CD8-positive, alpha-beta memory T cell (primary cell): ENCODE measurements around the gene MYL6. TPM values are rescaled to one million over a fixed set of nuclear protein-coding genes. Genes with fewer than 3 reads are reported as not detected.

ENCODE experiments used
- CTCF ChIA-PET: fragments of 350-600 bp; sonication (Branson Sonifier 250); formaldehyde crosslinking; loops from one replicate; lab custom pipeline; 2021; ENCODE audit warnings: antibody characterized with exemption; lab: Charles Lee
- POLR2A ChIA-PET: fragments of 350-600 bp; sonication (Branson Sonifier 250); formaldehyde crosslinking; loops from one replicate; lab custom pipeline; 2021; ENCODE audit warnings: antibody characterized with exemption; lab: Charles Lee
- DNase-seq, 5 donors: peaks; one replicate each; pipeline versions ENCODE4 v3.0.0 to v3.0.0-alpha.2; 2020 to 2022; ENCODE audit warnings: mixed read lengths in 1 of 5
- H3K27ac ChIP-seq: one replicate; pipeline ENCODE4 v1.7.0; 2013; ENCODE audit warnings: low read depth, mild to moderate bottlenecking, low read length, moderate library complexity
- H3K27me3 ChIP-seq: 2 replicates; pipeline ENCODE4 v1.7.0; 2013; ENCODE audit warnings: low read length, mild to moderate bottlenecking; ENCODE audit not compliant: insufficient read depth, poor library complexity, severe bottlenecking
- H3K36me3 ChIP-seq: 2 replicates; pipeline ENCODE4 v1.7.0; 2013; ENCODE audit warnings: mild to moderate bottlenecking, low read length, moderate library complexity; ENCODE audit not compliant: insufficient read depth
- H3K4me1 ChIP-seq: 2 replicates; pipeline ENCODE4 v1.7.0; 2013; ENCODE audit warnings: mild to moderate bottlenecking, low read length, moderate library complexity; ENCODE audit not compliant: insufficient read depth
- H3K4me3 ChIP-seq: 2 replicates; pipeline ENCODE4 v1.7.0; 2013; ENCODE audit warnings: mild to moderate bottlenecking, low read length
- H3K9me3 ChIP-seq: 2 replicates; pipeline ENCODE4 v1.7.0; 2013; ENCODE audit warnings: mild to moderate bottlenecking, low read length
- H3K27ac Mint-ChIP-seq, 8 donors: one replicate each; pipeline ENCODE4 v1.8.0; 2020 to 2021; ENCODE audit warnings: mixed read lengths in 8 of 8, mild to moderate bottlenecking in 6 of 8, inconsistent platforms in 3 of 8, moderate library complexity in 3 of 8
- H3K27me3 Mint-ChIP-seq, 2 donors: one replicate each; pipeline ENCODE4 v1.8.0; 2020 to 2021; ENCODE audit warnings: mixed read lengths in 2 of 2, mild to moderate bottlenecking in 1 of 2, moderate library complexity in 1 of 2
- H3K36me3 Mint-ChIP-seq, 3 donors: one replicate each; pipeline ENCODE4 v1.8.0; 2020 to 2021; ENCODE audit warnings: mixed read lengths in 3 of 3, inconsistent platforms in 1 of 3, mild to moderate bottlenecking in 1 of 3
- H3K4me1 Mint-ChIP-seq, 3 donors: one replicate each; pipeline ENCODE4 v1.8.0; 2020 to 2021; ENCODE audit warnings: mixed read lengths in 3 of 3, inconsistent platforms in 1 of 3, mild to moderate bottlenecking in 1 of 3
- H3K4me3 Mint-ChIP-seq, 7 donors: one replicate each; pipeline ENCODE4 v1.8.0; 2020 to 2021; ENCODE audit warnings: mixed read lengths in 7 of 7, mild to moderate bottlenecking in 6 of 7, moderate library complexity in 4 of 7, inconsistent platforms in 2 of 7
- H3K9me3 Mint-ChIP-seq, 5 donors: one replicate each; pipeline ENCODE4 v1.8.0; 2020 to 2022; ENCODE audit warnings: mixed read lengths in 5 of 5, mild to moderate bottlenecking in 3 of 5, moderate library complexity in 2 of 5, inconsistent platforms in 1 of 5
- polyA plus RNA-seq: library from polyadenylated mRNA; unstranded; fragments of 300-500 nt; fragmentation: Illumina TruSeq; gene quantifications from one replicate; pipeline ENCODE4 v1.2.3, GENCODE V29; 2021
- total RNA-seq, 2 experiments: library from RNA; stranded (reverse); gene quantifications; one replicate each; pipeline ENCODE4 v1.2.3, GENCODE V29; 2021

The MYL6 gene
- total and polyA plus RNA-seq, 3 experiments from 2014 or later: 1,010 to 2,423 (median 1,017) TPM

DNA sequence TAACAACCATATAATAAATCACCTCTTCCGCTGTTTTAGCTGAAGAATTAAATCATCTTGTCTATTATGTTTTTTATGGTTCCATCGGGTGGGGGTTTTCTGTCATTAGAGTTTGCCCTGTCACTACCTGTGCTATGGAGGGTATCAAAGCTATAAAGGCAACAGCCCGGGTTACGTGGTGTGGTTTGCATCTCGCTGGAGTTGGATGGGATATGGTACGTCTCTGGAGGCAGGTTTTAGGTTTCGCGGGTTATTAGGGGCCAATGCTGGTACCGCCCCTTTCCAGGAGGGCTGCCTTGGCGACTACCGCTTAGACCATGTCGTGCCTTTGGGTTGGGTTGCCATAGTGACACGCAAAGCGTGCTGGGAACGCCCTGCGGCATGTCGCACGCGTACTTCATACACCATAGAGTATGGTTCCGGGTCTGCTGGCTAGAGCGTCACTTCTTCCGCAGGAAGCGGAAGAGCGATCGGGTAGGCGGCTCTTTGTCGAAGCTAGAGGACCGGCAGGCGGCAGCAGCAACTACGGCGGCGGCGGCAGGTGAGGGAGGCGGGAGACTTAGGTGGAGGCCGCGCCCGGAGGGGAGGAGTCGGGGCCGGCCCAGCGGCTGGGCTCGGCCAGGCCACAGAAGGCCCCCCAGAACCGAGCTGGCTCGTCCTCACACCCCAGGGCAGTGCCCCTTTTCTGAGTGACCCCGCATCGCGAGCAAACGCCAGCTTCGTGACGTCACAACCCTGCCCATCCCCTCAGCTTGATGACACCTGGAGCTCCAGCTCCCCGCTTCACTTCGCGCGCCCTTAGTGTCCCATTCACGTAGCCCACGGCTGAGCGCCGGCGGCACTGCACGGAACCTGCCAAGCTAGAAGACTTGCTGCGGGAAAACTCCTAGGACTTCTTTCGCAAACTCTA, 40.1 kb upstream of the MYL6 start, which contains the start of gene ZC3H10:
TSS of gene ZC3H10 (plus strand) at position 489 of the 910 bp plus-strand sequence. CDS start 2,297 bp downstream, outside the sequence.
- Mint-ChIP-seq H3K9me3 (no peaks in the 10 kb centered on the region), H3K27me3 (peaks cover 0 to 10% of the 10 kb centered on the region in 2 donors), H3K27ac (peak within 1 kb of the TSS; percentile 96 to 100 (median 98)), H3K4me3 (peak within 1 kb of the TSS; percentile 89 to 100 (median 99)), H3K4me1 (peaks cover 37 to 43% (median 38%) of the 10 kb centered on the region in 3 donors), H3K36me3 (peaks cover 7 to 61% (median 21%) of the 10 kb centered on the region in 3 donors)
- no peaks in the 10 kb centered on the region for H3K27me3 ChIP-seq
- no peaks in the 10 kb centered on the region for H3K9me3 ChIP-seq
- peaks cover 11% of the 10 kb centered on the region for H3K36me3 ChIP-seq
- peak; percentile 93 to 100 (median 98) for DNase-seq
- peaks cover 34% of the 10 kb centered on the region for H3K4me1 ChIP-seq
- ChIA-PET CTCF (interaction anchor here (0.6 to 5.6 kb wide), 35 partner anchors 8 to 516 kb away, joined by 3 to 101 read pairs (median 5); partner anchors contain the start of genes ANKRD52, COQ10A, ERBB3 and ESYT1), POLR2A (interaction anchor here (0.5 to 5.8 kb wide), 26 partner anchors 8 to 607 kb away, joined by 3 to 115 read pairs (median 4); partner anchors contain the start of genes ANKRD52, CNPY2, ERBB3 and ESYT1)
- peak within 1 kb of the TSS; percentile 99 for H3K27ac ChIP-seq
- H3K4me3 ChIP-seq: peak within 1 kb of the TSS; percentile 93

DNA sequence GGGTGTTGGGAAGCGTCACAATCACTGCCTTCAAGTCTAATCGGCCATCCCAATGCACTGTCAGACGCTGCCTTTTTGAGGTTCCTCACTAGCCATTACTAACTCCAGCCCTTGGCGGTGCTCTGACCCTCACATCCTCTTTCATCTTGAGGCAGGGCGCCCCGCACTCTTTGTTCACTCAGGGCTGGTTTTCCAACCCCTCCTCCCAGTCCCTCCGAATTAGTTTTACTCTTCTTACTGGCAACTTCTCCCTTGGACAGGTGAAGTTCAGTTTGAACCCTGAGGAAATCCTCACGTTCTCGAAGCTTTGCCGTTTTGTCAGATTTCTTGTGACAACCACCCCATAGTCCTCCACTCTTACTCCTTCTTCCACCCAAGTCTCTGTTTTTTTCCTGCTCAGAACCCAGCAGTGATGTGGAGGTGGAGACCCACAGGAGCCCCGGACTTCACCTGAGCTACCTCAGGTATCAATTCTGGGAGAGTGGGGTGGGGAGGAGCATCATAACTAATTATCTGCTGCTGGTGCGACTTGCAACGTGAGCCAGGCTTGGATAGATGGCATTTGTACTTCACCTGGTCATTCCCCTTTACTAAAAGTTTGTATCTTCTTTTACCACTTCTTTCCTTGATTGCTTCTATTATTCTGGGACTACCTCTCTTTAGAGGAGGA, 39.3 kb upstream of the MYL6 start:
- H3K27me3 ChIP-seq: no peaks in the 10 kb centered on the region
- H3K4me1 Mint-ChIP-seq: peaks cover 40 to 45% (median 40%) of the 10 kb centered on the region in 3 donors
- peak overlapping the region; percentile 99 for H3K27ac ChIP-seq
- H3K4me1 ChIP-seq: peaks cover 34% of the 10 kb centered on the region
- peak overlapping the region; percentile 89 to 100 (median 99) for H3K4me3 Mint-ChIP-seq
- POLR2A ChIA-PET: interaction anchor here (0.5 to 5.8 kb wide), 25 partner anchors 8 to 606 kb away, joined by 3 to 115 read pairs (median 4); partner anchors contain the start of genes ANKRD52, CNPY2, ERBB3 and ESYT1
- peaks cover 7 to 53% (median 14%) of the 10 kb centered on the region in 3 donors for H3K36me3 Mint-ChIP-seq
- peak overlapping the region; percentile 96 to 100 (median 98) for H3K27ac Mint-ChIP-seq
- peak overlapping the region; percentile 84 for H3K4me3 ChIP-seq
- H3K9me3 ChIP-seq: no peaks in the 10 kb centered on the region
- CTCF ChIA-PET: interaction anchor here (0.6 to 5.6 kb wide), 38 partner anchors 7 to 515 kb away, joined by 3 to 101 read pairs (median 4); partner anchors contain the start of genes ANKRD52, COQ10A, ERBB3 and ESYT1
- H3K9me3 Mint-ChIP-seq: no peaks in the 10 kb centered on the region
- H3K36me3 ChIP-seq: peaks cover 11% of the 10 kb centered on the region
- peaks cover 0 to 10% of the 10 kb centered on the region in 2 donors for H3K27me3 Mint-ChIP-seq
- no peak for DNase-seq

DNA sequence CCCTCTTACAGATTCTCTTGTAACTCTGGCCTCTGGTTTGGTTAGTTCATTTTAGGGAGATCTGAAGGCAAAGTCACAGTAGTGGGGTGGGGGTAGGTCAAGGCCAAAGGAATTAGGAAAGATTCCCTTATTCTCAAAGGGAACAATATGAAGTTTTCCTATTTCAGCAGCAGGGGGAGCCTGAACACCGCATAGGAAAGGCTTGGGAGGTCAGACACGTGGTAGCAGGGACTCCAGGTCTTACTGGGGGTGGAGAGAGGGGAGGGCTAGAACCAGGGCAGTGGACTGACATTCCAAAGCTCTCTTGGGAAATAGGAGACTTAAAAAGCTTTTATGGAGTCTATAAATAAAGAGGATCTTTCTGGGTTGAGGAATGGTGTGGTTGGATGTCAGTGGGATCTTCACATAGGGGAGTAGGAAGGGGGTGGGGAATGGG, 38.8 kb upstream of the MYL6 start:
- H3K4me1 Mint-ChIP-seq: peaks cover 44 to 49% (median 45%) of the 10 kb centered on the region in 3 donors
- peaks cover 0 to 10% of the 10 kb centered on the region in 2 donors for H3K27me3 Mint-ChIP-seq
- H3K4me3 Mint-ChIP-seq: peak overlapping the region; percentile 89 to 100 (median 99)
- Histone ChIP-seq H3K4me3 (peak overlapping the region; percentile 84), H3K36me3 (peaks cover 11% of the 10 kb centered on the region), H3K27me3 (no peaks in the 10 kb centered on the region), H3K27ac (peak overlapping the region; percentile 99), H3K9me3 (no peaks in the 10 kb centered on the region), H3K4me1 (peaks cover 34% of the 10 kb centered on the region)
- ChIA-PET POLR2A (interaction anchor here (0.6 to 5.8 kb wide), 7 partner anchors 9 to 171 kb away, joined by 3 to 115 read pairs (median 16); partner anchors contain the start of genes ANKRD52, ESYT1, PA2G4 and RAB5B), CTCF (interaction anchor here (0.6 to 5.6 kb wide), 22 partner anchors 8 to 381 kb away, joined by 3 to 101 read pairs (median 4); partner anchors contain the start of genes ANKRD52, ESYT1, PA2G4 and RNF41)
- peak overlapping the region; percentile 96 to 100 (median 98) for H3K27ac Mint-ChIP-seq
- peaks cover 7 to 51% (median 12%) of the 10 kb centered on the region in 3 donors for H3K36me3 Mint-ChIP-seq
- peak; percentile 20 to 75 (median 57) for DNase-seq
- H3K9me3 Mint-ChIP-seq: no peaks in the 10 kb centered on the region

DNA sequence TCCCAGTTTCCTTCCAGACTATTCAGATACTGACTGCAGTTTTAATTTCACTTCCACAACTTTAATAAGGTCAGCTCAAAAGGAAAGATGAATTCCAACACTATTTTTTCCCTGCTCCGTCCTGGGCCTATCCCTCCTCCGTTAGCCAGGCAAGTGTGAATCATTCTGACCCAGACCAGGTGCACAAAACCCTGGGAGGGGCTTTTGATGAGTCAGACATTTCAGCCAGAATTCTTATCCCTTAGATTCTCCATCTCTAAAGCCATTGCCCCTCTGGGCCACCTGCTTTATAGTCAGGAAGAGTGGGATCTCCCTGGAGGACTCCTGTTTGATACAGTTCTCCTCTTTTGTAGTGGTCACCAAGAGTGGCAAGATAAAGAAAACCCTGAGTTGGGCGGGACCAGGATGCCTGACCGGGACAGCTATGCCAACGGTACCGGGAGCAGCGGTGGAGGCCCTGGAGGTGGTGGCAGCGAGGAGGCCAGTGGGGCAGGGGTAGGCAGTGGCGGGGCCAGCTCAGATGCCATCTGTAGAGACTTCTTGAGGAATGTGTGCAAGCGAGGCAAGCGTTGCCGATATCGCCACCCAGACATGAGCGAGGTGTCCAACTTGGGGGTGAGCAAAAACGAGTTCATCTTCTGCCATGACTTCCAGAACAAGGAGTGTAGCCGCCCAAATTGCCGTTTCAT, 37.9 kb upstream of the MYL6 start:
- Histone ChIP-seq H3K36me3 (peaks cover 11% of the 10 kb centered on the region), H3K4me3 (no peak overlapping the region), H3K27me3 (no peaks in the 10 kb centered on the region), H3K4me1 (peaks cover 33% of the 10 kb centered on the region), H3K27ac (no peak overlapping the region), H3K9me3 (no peaks in the 10 kb centered on the region)
- Mint-ChIP-seq H3K36me3 (peaks cover 7 to 51% (median 12%) of the 10 kb centered on the region in 3 donors), H3K4me1 (peaks cover 48 to 53% (median 50%) of the 10 kb centered on the region in 3 donors), H3K9me3 (no peaks in the 10 kb centered on the region), H3K4me3 (peak overlapping the region in 1 of 7 donors; percentile 36), H3K27ac (peak overlapping the region in 3 of 8 donors; percentile 7 to 99 (median 21)), H3K27me3 (peaks cover 0 to 10% of the 10 kb centered on the region in 2 donors)
- DNase-seq: no peak
- CTCF ChIA-PET: interaction anchor here (0.6 to 5.6 kb wide), 15 partner anchors 8 to 344 kb away, joined by 3 to 101 read pairs (median 4); partner anchors contain the start of genes ANKRD52, ESYT1, PA2G4 and RNF41
- POLR2A ChIA-PET: interaction anchor here (3.3 to 5.8 kb wide), 2 partner anchors 70 to 102 kb away, joined by 16 to 60 read pairs; partner anchors contain the start of genes RNF41 and SMARCC2

DNA sequence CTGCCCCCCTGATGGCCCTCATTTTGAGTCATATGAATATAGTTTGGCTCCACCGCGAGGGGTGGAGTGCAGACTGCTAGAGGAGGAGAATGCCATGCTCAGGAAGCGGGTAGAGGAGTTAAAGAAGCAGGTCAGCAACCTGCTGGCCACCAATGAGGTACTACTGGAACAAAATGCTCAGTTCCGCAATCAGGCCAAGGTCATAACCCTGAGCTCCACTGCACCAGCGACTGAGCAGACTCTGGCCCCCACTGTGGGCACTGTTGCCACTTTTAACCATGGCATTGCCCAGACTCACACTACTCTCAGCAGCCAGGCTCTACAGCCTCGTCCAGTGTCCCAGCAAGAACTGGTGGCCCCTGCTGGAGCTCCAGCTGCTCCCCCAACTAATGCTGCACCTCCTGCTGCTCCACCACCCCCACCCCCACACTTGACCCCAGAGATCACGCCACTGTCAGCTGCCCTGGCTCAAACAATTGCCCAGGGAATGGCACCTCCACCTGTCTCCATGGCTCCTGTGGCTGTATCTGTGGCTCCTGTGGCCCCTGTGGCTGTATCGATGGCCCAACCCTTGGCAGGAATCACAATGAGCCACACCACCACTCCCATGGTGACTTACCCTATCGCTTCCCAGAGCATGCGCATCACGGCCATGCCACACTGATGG, 36.8 kb upstream of the MYL6 start:
- POLR2A ChIA-PET: interaction anchor here (5.8 kb wide), 1 partner anchor 69 kb away, joined by 60 read pairs; the partner anchor contains the start of gene SMARCC2
- Histone ChIP-seq H3K4me3 (no peak overlapping the region), H3K27ac (no peak overlapping the region), H3K9me3 (no peaks in the 10 kb centered on the region), H3K27me3 (no peaks in the 10 kb centered on the region), H3K4me1 (peaks cover 39% of the 10 kb centered on the region), H3K36me3 (peaks cover 11% of the 10 kb centered on the region)
- H3K27ac Mint-ChIP-seq: peak overlapping the region in 1 of 8 donors; percentile 29
- H3K36me3 Mint-ChIP-seq: peaks cover 7 to 48% (median 12%) of the 10 kb centered on the region in 3 donors
- H3K4me3 Mint-ChIP-seq: no peak overlapping the region
- H3K4me1 Mint-ChIP-seq: peaks cover 51 to 55% (median 53%) of the 10 kb centered on the region in 3 donors
- H3K9me3 Mint-ChIP-seq: no peaks in the 10 kb centered on the region
- peaks cover 0 to 7% of the 10 kb centered on the region in 2 donors for H3K27me3 Mint-ChIP-seq
- DNase-seq: no peak
- CTCF ChIA-PET: interaction anchor here (1.5 to 5.6 kb wide), 2 partner anchors 69 to 343 kb away, joined by 3 to 101 read pairs; partner anchors contain the start of gene SMARCC2

DNA sequence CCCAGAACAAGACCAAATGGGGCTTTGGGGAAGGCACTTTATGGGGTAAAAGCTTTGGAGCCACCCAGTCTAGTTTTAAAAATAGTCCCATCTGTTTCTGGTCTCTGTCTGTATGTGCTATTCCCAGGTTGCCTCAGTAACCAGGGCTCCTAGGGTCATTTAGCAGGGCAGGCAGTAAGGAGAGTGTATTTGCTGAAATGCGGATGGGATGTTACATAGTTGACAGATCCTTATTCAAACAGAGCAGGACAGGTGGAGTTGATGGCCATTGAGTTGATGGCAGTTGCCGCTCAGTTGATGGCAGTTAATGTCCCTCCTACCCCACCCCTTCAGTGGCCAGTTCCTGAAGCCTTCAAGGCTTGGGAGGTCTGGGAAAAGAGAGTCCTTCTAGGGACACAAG, 35.5 kb upstream of the MYL6 start:
- CTCF ChIA-PET: interaction anchor here (1.0 kb wide), 2 partner anchors 12 to 67 kb away, joined by 3 to 5 read pairs; partner anchors contain the start of gene SMARCC2

More for the DNA sequence above, 35.5 kb upstream of the MYL6 start:
- no peak overlapping the region for H3K4me3 Mint-ChIP-seq
- peak overlapping the region in 6 of 8 donors; percentile 34 to 81 (median 44) for H3K27ac Mint-ChIP-seq
- H3K9me3 Mint-ChIP-seq: no peaks in the 10 kb centered on the region
- POLR2A ChIA-PET: interaction anchor here (3.2 kb wide), 1 partner anchor 67 kb away, joined by 25 read pairs; the partner anchor contains the start of gene SMARCC2
- Histone ChIP-seq H3K27me3 (no peaks in the 10 kb centered on the region), H3K9me3 (no peaks in the 10 kb centered on the region), H3K36me3 (peaks cover under 1% of the 10 kb centered on the region), H3K4me3 (no peak overlapping the region), H3K27ac (no peak overlapping the region), H3K4me1 (peaks cover 45% of the 10 kb centered on the region)
- H3K27me3 Mint-ChIP-seq: peaks cover 0 to 4% of the 10 kb centered on the region in 2 donors
- H3K4me1 Mint-ChIP-seq: peaks cover 53 to 56% (median 53%) of the 10 kb centered on the region in 3 donors
- no peak for DNase-seq
- peaks cover 3 to 36% (median 3%) of the 10 kb centered on the region in 3 donors for H3K36me3 Mint-ChIP-seq
